ENCODE data around the gene TRIP11.
"Not testable (repeated sequence)": the region's sequence is repeated elsewhere in the genome, so short reads cannot be mapped to it uniquely, and the experiment has no call there.

TRIP11 gene

DNA sequence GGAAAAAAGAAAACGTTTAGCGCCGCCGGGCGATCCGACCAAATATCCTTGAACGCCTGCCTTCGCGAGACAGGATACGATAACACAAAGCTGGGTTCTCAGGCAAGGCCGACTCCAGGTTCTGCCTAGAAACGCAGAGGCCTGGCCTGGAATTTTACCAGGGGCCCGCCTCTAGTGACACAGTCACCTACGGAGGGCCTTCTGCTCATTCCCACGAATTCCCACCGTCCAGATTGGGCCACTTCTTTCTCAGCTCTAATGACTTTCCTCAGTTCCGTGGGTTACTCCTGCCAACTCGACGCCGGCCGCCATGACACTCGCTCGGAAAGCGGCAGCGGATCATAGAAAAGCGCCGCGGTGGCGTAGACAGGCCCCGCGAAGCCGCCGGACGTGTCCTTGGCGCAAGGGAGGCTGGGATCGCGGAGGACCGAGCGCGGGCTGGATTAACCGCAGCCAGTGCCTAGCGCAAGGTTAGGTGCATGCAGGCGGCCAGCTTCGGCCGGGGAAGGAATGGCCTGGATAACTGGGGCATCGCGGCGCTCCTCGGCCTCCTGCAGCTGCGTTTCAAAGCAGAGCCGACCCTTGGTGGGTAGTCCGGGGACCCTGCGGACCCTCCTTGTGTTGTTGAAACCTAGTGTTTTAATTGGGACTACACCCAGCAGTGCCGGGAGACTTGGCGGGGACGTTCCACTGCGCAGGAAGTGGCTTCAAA, at the start of gene TRIP11:
TSS of gene TRIP11 (minus strand) at position 341 of the 712 bp plus-strand sequence. CDS start 374 bp downstream, outside the sequence.
- H3K4me3 Mint-ChIP-seq, result peak within 1 kb of the TSS; percentile 91
- H3K9me3 Mint-ChIP-seq, result no peaks in the 10 kb centered on the region
- H3K4me1 Mint-ChIP-seq (ENCODE audit: low read depth), result peaks cover 27% of the 10 kb centered on the region
- H3K36me3 Mint-ChIP-seq (ENCODE audit: low read depth), result peaks cover 23% of the 10 kb centered on the region
- intact Hi-C loops (cut with micrococcal nuclease), result loop anchor here (1.0 kb wide), 1 partner anchor 65 kb away; no protein-coding TSS in a partner anchor
- peak within 1 kb of the TSS; percentile 97 for H3K27ac Mint-ChIP-seq
- no peaks in the 10 kb centered on the region for H3K27me3 Mint-ChIP-seq

- Mint-ChIP-seq H3K4me1 (ENCODE audit: low read depth) (no peaks in the 10 kb centered on the region), H3K4me3 (no peak overlapping the region), H3K27ac (no peak overlapping the region), H3K27me3 (no peaks in the 10 kb centered on the region), H3K36me3 (ENCODE audit: low read depth) (peaks cover 91% of the 10 kb centered on the region), H3K9me3 (no peaks in the 10 kb centered on the region)
- intact Hi-C loops (cut with micrococcal nuclease), result no loop called here
These were observed 48.6 kb upstream of the TRIP11 start for GRCh38 chr14:92088494-92088893.

GRCh38 chr14:92074555-92074954, 34.7 kb upstream of the TRIP11 start:
- H3K4me3 Mint-ChIP-seq, result no peak overlapping the region
- H3K27ac Mint-ChIP-seq, result no peak overlapping the region
- intact Hi-C loops (cut with micrococcal nuclease), result no loop called here
- no peaks in the 10 kb centered on the region for H3K27me3 Mint-ChIP-seq
- no peaks in the 10 kb centered on the region for H3K4me1 Mint-ChIP-seq (ENCODE audit: low read depth)
- H3K9me3 Mint-ChIP-seq, result no peaks in the 10 kb centered on the region
- peaks cover 90% of the 10 kb centered on the region for H3K36me3 Mint-ChIP-seq (ENCODE audit: low read depth)

GRCh38 chr14:92058006-92058917, 18.4 kb upstream of the TRIP11 start:
- Mint-ChIP-seq H3K9me3 (no peaks in the 10 kb centered on the region), H3K27ac (no peak overlapping the region), H3K27me3 (no peaks in the 10 kb centered on the region), H3K4me3 (no peak overlapping the region), H3K4me1 (ENCODE audit: low read depth) (no peaks in the 10 kb centered on the region), H3K36me3 (ENCODE audit: low read depth) (peaks cover 24% of the 10 kb centered on the region)
- intact Hi-C loops (cut with micrococcal nuclease), result no loop called here

- H3K4me1 Mint-ChIP-seq (ENCODE audit: low read depth), result no peaks in the 10 kb centered on the region
- H3K9me3 Mint-ChIP-seq, result peaks cover 19% of the 10 kb centered on the region
- intact Hi-C loops (cut with micrococcal nuclease), result no loop called here
- peaks cover 21% of the 10 kb centered on the region for H3K36me3 Mint-ChIP-seq (ENCODE audit: low read depth)
- no peak overlapping the region for H3K27ac Mint-ChIP-seq
- no peaks in the 10 kb centered on the region for H3K27me3 Mint-ChIP-seq
- H3K4me3 Mint-ChIP-seq, result no peak overlapping the region
These were observed 9.9 kb upstream of the TRIP11 start for GRCh38 chr14:92049781-92050180.

- H3K4me3 Mint-ChIP-seq; H3K4me1 Mint-ChIP-seq (ENCODE audit: low read depth); intact Hi-C loops (cut with micrococcal nuclease); H3K27ac Mint-ChIP-seq; H3K27me3 Mint-ChIP-seq: not testable (repeated sequence)
- Mint-ChIP-seq H3K9me3 (peaks cover 19% of the 10 kb centered on the region), H3K36me3 (ENCODE audit: low read depth) (peaks cover 21% of the 10 kb centered on the region)
These were observed 9.4 kb upstream of the TRIP11 start for GRCh38 chr14:92049221-92049620.

DNA sequence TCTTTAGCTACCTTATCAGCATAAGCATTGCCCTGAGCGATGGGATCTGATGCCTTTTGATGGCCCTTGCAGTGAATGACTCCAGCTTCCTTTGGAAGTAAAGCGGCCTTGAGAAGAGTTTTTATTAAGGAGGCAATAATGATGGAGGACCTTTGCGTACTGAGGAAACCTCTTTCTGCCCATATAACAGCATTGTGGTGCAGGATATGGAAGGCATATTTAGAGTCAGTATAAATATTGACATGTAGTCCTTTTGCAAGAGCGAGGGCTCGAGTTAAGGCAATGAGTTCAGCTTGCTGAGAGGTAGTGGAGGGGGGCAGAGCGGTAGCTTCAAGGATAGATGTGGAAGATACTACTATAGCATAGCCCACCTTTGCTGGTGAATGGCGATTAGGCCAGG, 6.0 kb upstream of the TRIP11 start:
- H3K27ac Mint-ChIP-seq; H3K4me3 Mint-ChIP-seq; intact Hi-C loops (cut with micrococcal nuclease); H3K4me1 Mint-ChIP-seq (ENCODE audit: low read depth); H3K27me3 Mint-ChIP-seq: not testable (repeated sequence)
- Mint-ChIP-seq H3K9me3 (peaks cover 19% of the 10 kb centered on the region), H3K36me3 (ENCODE audit: low read depth) (peaks cover 21% of the 10 kb centered on the region)

GRCh38 chr14:92041766-92042165, 1.9 kb upstream of the TRIP11 start:
- peaks cover 22% of the 10 kb centered on the region for H3K4me1 Mint-ChIP-seq (ENCODE audit: low read depth)

DNA sequence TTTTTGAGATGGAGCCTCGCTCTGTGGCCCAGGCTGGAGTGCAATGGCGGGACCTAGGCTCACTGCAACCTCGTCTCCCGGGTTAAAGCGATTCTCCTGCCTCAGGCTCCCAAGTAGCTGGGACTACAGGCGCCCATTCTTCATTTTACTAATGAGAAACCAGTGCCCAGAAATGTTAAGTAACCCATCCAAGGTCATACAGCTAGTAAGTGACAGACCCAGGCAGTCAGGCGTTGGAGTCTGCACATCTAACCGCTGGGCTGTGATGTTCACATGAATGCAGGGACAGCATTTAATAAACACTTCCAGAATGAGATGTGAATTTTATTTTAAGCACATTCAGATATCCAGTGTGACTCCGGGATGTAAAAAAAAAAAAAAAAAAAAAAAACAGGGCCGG, 1.3 kb upstream of the TRIP11 start:
- no peaks in the 10 kb centered on the region for H3K9me3 Mint-ChIP-seq
- H3K36me3 Mint-ChIP-seq (ENCODE audit: low read depth), result peaks cover 23% of the 10 kb centered on the region
- intact Hi-C loops (cut with micrococcal nuclease), result no loop called here
- H3K27ac Mint-ChIP-seq, result no peak overlapping the region
- H3K27me3 Mint-ChIP-seq, result no peaks in the 10 kb centered on the region
- H3K4me1 Mint-ChIP-seq (ENCODE audit: low read depth), result peaks cover 27% of the 10 kb centered on the region
- H3K4me3 Mint-ChIP-seq, result no peak overlapping the region

More at GRCh38 chr14:92041766-92042165, 1.9 kb upstream of the TRIP11 start:
- H3K36me3 Mint-ChIP-seq (ENCODE audit: low read depth), result peaks cover 23% of the 10 kb centered on the region
- H3K27me3 Mint-ChIP-seq; H3K9me3 Mint-ChIP-seq; H3K27ac Mint-ChIP-seq; intact Hi-C loops (cut with micrococcal nuclease); H3K4me3 Mint-ChIP-seq: not testable (repeated sequence)

- Mint-ChIP-seq H3K36me3 (ENCODE audit: low read depth) (peaks cover 23% of the 10 kb centered on the region), H3K4me3 (peak overlapping the region; percentile 91), H3K4me1 (ENCODE audit: low read depth) (peaks cover 27% of the 10 kb centered on the region), H3K9me3 (no peaks in the 10 kb centered on the region), H3K27me3 (no peaks in the 10 kb centered on the region), H3K27ac (peak overlapping the region; percentile 97)
- intact Hi-C loops (cut with micrococcal nuclease), result loop anchor here (1.0 kb wide), 1 partner anchor 65 kb away; no protein-coding TSS in a partner anchor
These were observed 682 bp upstream of the TRIP11 start for GRCh38 chr14:92040431-92041051.

- intact Hi-C loops (cut with micrococcal nuclease), result no loop called here
- Mint-ChIP-seq H3K9me3 (no peaks in the 10 kb centered on the region), H3K27me3 (no peaks in the 10 kb centered on the region), H3K4me3 (peak overlapping the region; percentile 91), H3K4me1 (ENCODE audit: low read depth) (peaks cover 27% of the 10 kb centered on the region), H3K36me3 (ENCODE audit: low read depth) (peaks cover 23% of the 10 kb centered on the region), H3K27ac (peak overlapping the region; percentile 97)
These were observed 668 bp downstream of the TRIP11 start for GRCh38 chr14:92039063-92039718.

DNA sequence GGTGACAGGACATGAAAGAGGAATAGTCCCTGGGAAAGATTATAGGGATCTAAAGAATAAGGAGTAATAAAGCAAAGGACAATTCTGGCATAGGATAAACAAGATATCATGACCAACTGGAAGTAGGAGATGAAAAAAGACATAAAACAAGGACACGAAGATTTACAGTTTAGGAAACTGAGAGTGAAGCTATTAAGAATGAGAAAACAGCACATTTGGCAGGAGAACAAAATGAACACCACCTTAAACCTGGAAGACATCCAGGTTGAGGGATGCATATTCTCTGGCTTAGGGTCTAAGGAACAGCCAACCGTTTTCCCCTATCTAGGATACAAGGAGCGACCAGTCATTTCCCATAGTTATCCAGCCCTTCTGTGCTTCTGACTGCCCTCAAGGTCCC, 1.9 kb downstream of the TRIP11 start:
- Mint-ChIP-seq H3K27me3 (no peaks in the 10 kb centered on the region), H3K36me3 (ENCODE audit: low read depth) (peaks cover 24% of the 10 kb centered on the region), H3K27ac (no peak overlapping the region), H3K9me3 (no peaks in the 10 kb centered on the region), H3K4me1 (ENCODE audit: low read depth) (peaks cover 36% of the 10 kb centered on the region), H3K4me3 (peak overlapping the region; percentile 91)
- intact Hi-C loops (cut with micrococcal nuclease), result no loop called here

DNA sequence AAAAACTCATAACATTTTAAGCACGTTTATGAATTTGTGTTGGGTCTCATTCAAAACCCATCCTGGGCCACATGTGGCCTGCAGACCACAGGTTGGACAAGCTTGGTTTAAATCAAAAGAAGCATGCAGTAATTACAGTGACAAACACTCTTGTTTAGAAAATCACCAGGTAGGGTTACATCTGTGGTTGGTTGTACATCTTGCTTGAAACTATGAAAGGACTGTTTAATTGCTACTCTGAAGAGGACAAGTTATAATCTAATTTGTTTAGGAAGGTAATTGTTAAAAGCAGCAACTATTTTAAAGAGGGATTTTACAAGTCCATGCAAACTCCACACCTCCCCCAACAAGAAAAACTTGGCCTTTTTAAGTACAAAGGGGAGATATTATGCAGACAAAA, 4.0 kb downstream of the TRIP11 start:
- Mint-ChIP-seq H3K4me3 (no peak overlapping the region), H3K36me3 (ENCODE audit: low read depth) (peaks cover 45% of the 10 kb centered on the region), H3K27ac (no peak overlapping the region), H3K9me3 (no peaks in the 10 kb centered on the region), H3K4me1 (ENCODE audit: low read depth) (peaks cover 36% of the 10 kb centered on the region), H3K27me3 (no peaks in the 10 kb centered on the region)
- intact Hi-C loops (cut with micrococcal nuclease), result no loop called here

Measured in dendritic cell treated with granulocyte-macrophage colony-stimulating factor and Interleukin-4, amounts not matched to agents 40 ng/mL and 50 ng/mL, for 4 days (primary cell).